Islet of Langerhans (tissue), 1 donor: ENCODE data around the gene LDLRAD4.
A peak's percentile ranks its signal among the peaks of the same experiment; 100 is the strongest.
"Not testable (repeated sequence)": the region's sequence is repeated elsewhere in the genome, so short reads cannot be mapped to it uniquely, and the experiment has no call there.

ENCODE experiments used
- FAIRE-seq: peaks from one replicate; lab custom pipeline; 2011; peaks lifted over from hg19 to GRCh38; lab: Jason Lieb, UNC

The LDLRAD4 gene

DNA sequence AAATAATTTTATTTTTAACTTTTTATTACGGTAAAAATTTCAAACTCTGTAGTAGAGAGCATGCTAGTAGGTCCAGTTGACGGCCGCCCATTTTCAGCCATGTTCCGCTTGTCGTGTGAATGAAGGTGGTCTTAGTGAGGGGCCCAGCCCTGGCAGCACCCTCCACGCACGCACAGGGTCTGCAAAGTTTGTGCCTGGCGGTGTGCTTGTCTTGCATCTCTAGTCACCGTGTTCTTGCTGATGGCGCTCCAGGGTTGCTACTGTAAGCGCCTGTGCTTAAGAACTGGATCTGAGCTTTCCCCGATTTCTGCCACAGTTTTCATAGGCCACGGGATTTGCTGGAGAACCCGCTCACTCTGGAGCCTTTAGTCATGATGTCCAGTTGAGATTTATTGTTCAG is 28.9 kb downstream of the LDLRAD4 start:
- FAIRE-seq, result no peak

DNA sequence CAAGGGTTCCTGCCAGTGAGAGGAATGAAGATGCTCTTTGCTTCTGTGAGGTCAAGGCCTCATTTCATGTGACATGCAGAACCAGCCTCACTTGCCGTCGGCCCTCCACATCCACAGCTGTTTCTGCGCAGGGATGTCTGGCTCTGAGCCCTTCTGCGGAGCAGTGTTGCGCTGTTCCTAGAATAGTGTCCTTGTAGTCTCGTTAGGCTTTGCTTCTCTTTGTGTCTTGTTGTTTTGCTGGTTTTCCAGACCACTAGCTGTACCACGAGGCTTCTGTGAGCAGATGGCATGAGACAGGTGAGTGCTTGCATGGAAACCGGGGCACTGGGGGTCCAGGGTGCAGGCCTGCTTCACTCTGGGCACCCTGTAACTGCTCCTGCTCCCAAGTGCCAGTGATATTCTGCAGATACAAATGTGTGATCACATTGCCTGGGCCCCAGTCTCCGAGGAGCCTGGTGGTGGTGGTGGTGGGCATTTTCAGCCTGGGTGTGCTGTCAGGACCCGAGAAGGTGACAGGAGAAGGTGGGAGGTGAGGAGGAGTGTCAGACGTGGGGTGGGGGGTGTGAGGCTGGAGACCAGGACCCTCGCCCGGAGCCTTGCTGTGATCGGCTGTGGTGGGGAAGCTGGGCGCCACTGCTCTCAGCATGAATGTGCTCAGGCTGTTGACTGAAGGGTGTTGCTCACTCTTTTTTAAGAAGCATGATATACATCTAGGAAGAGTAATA is 34.3 kb downstream of the LDLRAD4 start:
- FAIRE-seq, result no peak

DNA sequence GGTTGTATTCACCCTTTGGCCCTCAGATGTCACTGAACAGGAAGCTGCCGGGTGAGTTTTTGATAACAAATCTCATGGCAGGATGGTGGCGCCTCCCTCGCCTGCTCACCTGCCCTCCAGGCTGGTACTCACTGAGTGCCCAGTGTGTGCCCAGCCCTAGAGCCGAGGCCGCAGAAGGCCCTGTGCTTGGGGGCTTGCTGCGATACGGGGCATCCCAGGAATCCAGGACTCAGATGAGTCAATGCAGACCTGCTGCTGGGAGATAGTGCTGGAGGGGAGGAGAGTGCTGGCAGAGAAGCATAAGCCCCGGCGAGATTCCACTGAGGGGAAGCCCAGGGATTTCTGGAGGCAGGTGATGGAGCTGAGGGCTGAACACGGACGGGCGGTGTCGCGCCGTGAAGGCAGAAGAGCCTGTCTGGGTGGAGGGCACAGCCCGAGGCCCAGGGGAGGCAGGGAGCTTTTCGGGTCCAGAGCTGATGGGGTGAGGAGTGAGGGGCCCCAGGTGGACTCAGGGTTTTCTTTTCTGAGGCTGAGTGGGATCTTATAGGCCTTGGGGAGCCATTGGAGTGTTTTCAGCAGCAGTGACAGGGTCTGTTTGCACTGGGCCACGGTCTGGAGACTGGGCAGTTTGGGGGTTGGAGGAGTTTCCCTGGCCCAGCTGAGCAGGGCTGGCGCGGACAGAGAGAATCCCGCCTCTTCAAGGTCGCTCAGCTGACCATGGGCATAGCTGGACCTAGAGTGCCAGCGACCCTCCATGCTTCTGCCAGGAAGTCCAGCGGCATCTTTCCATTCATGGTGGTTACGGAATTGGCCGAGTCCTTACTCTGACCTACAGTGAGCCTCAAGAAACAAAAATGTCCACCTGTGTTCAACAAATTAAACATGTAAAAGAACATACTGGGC is 35.5 kb downstream of the LDLRAD4 start:
- FAIRE-seq, result no peak

DNA sequence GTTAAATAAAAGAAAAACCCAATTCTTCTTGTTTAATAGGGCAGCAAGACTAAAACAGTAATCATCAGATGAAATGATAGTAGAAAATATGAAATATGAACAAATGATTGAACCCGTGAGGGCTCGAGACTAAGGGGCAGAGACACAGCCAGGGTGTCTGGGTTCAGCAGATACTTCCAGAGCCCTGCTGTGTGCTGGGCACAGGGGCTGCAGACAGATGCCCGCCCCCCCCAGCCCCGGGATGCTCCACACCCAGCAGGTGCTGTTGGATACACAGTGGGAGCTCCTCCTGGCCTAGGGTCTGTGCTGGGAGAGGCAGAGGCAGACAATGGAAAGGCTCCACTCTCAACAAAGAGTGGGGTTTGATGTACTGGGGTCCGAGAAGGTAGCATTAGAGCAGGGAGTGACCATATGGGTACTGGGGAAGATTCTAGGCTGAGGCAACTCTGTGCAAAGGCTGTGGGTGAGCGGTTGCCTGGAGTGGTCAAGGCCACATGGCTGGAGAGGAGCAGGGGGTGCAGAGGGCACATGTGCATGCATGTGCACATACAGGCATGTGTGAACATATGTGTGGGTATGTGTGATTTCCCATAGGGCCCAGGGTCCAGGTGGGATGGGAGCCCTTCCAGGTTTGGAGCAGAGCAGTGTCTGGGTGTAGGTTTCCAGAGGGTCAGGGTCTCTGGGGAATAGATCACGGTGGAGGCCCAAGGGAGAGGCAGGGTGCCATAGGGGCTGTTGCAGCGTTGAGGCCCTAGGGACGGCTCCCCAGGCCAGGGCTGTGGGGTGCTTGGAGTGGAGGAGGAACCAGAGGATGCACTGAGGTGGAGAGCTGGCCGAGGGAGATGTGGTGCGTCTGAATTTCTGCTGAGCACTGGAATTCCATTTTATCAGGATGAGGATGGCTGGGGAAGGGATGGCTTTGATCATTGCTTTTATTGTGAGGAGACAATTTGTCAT is 36.7 kb downstream of the LDLRAD4 start:
- no peak for FAIRE-seq

DNA sequence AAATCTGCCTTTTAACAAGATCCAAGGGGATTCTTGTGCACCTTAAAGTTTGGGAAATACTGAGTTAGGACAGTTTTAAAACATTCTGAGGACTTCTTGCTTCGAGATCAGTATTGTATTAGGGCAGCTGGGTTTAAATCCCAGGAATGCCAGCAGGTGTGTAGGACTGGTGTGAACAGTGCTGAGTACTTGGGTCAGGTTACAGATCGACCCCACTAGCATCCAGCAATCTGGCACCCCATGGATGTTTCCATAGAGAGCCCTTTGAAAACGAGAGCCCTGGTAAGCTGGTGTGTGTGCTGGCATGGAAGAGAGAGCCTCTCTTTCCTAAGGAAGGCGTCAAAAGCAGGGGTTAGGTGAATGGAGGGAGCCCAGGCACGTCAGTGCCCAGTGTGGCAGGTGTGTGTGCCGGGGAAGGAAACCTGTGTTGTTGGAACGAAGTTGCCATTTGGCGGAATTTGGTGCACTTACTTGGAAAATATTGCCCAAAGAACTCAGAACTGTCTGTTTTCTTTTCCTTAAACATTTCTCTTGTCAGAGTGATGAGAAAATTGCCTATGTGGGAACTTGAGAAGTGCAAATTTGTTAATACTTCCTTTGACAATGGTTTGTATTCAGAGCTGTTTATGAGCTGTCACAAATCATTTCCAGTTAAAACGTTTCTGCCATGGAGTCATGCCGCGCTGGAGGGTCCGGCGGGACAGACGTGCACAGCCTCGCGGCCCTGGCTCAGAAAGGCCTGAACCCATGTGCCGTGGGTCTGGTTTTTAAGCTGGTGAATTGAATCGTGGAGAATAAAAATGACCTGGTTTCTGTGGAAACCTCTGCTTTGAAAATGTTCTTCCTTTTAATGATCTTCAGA is 38.1 kb downstream of the LDLRAD4 start:
- FAIRE-seq, result no peak

DNA sequence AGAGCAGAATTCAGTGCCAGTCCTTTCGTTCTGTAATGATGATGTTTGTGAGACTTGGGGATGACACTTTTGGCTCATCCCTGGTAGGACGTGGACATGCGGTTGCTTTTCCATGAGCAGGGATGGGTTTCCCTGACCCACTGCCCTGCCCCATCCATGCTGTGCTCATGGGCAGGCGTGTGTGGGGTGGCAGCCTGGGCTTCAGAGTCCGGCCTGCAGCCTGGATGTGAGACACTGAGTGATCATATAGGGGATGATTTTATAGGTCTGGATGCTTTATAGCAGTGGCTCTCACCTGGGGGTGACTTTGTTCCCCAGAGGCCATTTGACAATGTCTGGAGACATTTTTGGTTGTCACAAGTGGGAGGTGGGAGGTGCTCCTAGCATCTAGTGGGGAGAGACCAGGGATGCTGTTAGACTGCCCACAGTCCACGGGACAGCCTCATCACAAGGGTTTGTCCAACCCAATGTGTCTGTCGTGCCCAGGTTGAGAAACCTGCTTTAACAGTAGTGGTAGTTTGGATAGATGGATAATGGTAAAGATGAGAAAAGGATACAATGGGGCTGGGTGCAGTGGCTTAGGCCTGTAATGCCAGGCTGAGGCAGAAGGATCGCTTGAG is 38.9 kb downstream of the LDLRAD4 start:
- no peak for FAIRE-seq

DNA sequence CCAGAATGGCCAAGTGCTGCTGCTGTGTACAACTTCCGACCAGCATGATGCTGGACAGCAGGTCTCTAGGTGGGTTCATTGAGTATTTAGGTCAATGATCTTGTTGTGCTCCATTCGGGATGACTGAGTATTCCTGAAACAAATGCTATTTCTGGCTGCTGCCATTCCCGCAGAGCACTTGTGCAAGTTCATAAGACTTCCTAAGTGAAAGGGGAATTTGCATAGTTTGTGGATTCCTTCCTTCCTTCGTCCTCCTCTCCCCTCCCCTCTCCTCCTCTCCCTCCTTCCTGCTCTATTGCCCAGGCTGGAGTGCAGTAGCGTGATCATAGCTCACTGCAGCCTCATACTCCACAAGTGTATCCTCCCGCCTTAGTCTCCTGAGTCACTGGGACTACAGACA is 40.4 kb downstream of the LDLRAD4 start:
- FAIRE-seq, result peak; percentile 92

DNA sequence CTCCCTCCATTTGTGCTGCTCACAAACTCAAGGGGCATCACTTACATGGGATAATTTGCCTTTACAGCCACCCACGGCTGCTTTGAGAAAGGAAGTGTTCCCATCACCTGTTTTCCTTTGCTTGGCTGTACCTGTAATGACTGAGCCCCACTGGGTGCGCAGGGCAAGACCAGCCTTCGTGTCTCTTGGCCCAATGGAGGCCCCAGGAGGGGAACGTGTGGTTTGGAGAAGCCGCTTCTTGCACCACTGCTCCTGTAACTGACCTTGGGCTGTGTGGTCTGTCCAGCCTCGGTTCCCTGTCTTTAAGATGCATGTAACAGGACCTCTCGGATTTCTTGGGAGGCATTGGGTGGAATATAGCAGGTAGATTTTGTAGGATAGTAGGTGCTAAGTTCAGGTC is 41.1 kb downstream of the LDLRAD4 start:
- no peak for FAIRE-seq

DNA sequence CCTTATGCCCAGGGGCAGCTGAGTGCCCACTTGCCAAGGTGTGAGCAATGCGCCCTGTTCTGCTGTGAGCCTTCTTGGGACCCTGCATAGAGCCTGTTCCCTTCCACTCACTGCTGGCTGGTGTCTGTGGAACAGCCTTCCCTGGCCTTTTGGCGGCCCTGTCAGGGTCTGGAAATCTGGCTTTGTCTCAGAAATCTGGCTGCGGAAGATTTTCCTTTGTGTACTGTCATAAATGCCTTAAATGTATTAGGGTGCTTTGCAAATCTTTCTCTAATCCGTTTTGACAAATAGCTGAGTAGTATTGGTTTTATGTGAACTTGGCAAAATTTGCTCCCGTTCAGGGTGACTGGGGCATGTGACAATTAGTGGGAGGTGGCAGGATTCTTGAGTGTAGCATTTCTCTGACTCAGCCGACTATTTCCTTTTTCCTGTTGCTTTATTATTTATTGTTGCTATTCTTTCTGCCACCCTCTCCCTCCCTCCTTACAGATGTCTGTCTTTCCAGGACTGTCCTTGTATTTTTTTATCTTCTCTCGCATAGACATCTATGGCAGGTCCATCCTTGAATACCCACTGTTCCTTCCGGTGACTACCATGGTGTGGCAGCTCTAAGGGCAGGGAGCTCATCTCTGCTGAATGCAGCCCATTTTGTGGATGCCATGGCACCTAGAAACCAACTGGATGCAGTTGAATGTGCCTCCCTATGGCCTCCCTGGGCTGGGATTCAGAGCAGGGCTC is 41.8 kb downstream of the LDLRAD4 start:
- FAIRE-seq, result no peak

DNA sequence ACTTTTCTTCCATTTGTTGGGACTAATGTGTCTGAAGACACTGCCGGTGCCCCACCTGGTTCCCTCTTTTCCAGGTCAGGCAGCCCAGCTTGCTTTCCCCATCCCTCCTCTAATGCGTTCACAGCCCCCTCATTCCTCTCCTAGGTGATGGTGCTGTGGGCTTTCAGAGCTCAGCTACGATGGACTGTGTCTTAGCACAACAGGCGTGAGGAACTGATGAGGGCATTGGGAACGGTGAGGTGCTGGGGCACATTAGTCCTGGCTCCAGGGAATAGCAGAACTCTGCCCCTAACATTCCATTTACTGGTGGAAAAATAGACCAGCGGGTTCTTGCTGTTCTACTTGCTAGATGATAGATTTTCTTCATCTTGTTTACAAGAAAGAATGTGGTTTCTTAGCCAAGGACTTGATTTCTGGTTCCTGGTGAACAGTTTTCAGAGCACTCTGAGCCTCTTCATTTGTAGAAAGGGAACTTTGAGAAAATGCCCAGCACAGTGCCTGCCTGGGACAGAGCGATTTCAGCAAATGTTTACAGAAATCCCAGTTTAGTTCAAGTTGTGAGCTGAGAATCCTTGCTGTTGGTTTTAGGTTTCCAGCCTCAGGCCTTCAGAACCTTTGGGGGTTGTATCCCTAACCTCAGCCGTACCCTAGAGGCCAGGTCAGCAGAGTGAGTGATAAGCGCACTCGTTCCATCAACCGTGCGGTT is 42.5 kb downstream of the LDLRAD4 start:
- no peak for FAIRE-seq

DNA sequence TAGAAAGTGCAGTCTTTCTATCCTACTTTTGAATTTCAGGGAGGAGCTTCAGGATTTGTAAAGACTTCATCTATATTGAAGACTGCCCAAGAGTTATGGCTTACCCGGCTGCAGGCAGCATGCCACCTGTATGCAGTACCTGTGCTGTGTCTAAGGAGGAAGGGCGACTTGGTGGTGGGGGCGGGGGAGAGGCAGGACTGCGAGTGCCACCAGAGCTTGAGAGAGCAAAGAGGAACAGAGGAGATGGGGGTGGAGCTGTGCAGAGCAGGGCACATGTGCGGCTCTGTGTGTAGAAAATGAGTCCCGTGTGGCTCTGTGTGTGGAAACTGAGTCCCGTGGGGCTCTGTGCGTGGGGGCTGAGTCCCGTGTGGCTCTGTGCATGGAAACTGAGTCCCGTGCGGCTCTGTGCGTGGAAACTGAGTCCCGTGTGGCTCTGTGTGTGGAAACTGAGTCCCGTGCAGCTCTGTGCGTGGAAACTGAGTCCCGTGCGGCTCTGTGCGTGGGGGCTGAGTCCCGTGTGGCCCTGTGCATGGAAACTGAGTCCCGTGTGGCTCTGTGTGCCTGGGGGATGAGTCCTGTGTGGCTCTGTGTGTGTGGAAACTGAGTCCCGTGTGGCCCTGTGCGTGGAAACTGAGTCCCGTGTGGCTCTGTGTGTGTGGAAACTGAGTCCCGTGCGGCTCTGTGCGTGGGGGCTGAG is 43.2 kb downstream of the LDLRAD4 start:
- no peak for FAIRE-seq

DNA sequence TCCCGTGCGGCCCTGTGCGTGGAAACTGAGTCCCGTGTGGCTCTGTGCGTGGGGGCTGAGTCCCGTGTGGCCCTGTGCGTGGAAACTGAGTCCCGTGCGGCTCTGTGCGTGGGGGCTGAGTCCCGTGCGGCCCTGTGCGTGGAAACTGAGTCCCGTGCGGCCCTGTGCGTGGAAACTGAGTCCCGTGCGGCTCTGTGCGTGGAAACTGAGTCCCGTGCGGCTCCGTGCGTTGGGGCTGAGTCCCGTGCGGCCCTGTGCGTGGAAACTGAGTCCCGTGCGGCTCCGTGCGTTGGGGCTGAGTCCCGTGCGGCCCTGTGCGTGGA is 43.8 kb downstream of the LDLRAD4 start:
- FAIRE-seq, result not testable (repeated sequence)

DNA sequence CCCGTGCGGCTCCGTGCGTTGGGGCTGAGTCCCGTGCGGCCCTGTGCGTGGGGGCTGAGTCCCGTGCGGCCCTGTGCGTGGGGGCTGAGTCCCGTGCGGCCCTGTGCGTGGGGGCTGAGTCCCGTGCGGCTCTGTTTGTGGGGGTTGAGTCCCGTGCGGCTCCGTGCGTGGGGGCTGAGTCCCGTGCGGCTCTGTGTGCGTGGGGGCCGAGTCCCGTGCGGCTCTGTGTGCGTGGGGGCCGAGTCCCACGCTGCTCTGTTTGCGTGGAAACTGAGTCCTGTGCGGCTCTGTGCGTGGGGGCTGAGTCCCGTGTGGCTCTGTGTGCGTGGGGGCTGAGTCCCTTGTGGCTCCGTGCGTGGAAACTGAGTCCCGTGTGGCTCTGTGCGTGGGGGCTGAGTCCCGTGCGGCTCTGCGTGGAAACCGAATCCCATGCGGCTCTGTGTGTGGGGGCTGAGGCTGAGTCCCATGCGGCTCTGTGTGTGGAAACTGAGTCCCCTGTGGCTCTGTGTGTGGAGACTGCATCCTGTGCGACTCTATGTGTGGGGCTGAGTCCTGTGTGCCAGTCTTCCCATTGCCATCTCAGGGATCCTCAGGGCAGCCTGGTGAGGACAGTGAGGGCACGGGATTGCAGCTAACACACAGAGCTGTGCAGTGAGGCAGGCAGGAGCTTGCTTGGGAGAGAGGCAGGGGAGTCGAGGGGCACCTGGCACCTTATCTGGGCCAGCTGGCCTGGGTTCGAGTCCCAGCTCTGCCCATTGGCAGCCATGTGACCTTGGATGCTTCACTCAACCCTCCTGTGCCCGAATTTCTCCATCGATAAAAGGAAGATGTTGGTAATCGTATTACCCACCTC is 44.5 kb downstream of the LDLRAD4 start:
- FAIRE-seq, result no peak

DNA sequence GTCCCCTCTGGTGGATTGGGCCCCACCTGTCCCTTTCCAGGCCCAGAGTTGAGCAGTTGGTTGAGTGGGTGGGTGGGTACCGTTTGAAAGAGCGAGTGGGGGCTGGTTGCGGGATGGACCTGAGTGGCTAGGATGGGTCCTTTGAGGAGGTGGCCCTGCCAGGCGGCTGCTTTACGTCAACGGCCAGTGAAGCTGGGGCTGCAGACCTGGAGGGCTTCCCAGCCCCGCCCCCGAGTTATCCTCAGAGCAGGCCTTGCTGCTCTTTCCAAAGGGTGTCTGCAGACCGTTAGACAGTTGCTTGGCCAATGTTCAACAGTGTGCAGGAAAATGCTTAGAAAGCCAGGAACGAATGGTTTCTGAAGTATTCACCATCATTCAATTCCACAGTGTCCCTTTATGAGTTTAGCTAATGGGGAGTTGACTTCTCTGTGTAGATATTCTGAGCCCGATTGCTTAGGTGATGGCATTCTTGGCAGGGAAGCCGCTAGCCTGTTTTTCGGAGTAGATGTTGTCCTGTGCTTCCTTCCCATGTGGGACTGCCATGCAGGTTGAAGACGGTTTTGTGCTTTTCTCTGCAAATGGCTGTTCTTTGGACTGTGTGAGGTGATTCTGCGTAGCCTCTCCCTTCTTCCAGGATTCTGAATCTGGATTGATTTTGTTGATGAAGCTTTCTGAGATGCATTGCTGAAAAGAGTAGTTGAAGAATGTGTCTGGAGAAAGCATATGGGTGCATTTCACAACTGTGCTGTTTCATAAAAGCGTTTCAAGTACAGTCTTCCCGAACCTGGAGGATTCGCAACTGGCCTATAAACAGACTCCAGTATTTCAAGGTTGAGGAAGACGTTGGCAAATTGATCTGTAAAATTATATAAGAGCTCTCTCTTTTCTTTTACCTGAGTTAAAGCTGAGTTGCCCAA is 45.8 kb downstream of the LDLRAD4 start:
- no peak for FAIRE-seq

DNA sequence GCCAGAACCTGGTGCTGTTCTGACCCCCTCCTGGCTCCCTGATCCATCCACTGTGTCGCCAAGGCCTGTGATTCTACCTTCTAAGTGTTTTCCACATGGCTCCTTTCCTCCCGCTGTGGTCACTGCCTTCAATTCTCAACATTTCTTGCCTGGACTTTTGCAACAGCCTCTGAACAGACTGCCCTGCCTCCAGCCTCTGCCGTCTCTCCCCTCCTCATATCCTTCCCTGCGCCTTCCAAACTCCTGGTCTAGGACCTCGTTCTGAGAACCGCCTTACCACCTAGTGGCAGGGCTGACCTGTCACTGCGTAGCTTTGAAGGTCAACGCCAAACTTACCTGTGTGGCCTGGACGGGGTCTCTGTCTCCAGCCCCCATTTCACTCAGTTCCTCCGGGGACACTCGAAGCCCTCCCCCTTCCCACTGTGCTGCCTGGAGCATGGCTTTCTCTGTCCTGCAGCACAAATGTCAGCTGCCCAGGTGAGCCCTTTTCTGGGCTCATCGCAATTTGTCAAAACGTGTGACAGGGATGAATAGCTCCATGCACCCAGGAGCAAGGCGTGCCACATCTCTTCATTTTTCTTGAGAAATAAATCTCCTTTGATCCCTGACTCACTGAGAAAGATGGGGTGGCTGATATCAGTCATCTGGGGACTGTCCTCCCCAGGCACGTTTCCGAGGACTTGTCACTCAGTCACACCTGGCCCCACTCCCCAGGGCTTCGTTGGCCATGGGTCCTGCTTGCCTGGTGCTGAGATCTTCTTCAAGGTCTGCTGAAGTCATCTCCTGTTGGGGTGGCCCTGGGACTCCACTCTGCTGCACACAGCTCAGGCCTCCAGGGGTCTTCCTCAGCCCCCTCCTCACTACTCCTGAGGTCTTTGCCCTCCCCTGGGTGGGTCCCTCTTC is 46.7 kb downstream of the LDLRAD4 start:
- FAIRE-seq, result no peak

DNA sequence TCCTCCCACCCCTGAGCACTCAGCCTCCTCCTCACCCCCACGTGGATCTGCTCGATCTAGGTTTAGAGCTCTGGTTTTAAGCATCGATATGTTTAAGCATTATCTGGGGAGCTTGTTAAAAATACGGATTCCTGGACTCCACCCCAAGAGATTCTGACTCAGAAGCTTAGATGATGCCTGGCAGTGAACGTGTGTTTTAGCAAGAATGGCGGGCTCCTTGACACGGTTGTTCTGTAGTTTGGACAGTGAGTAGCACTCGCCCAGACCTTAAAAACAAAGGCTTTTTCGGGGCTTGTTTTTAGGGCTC is 47.3 kb downstream of the LDLRAD4 start:
- no peak for FAIRE-seq
